ENCODE results near the gene ISYNA1.

ISYNA1 gene

DNA sequence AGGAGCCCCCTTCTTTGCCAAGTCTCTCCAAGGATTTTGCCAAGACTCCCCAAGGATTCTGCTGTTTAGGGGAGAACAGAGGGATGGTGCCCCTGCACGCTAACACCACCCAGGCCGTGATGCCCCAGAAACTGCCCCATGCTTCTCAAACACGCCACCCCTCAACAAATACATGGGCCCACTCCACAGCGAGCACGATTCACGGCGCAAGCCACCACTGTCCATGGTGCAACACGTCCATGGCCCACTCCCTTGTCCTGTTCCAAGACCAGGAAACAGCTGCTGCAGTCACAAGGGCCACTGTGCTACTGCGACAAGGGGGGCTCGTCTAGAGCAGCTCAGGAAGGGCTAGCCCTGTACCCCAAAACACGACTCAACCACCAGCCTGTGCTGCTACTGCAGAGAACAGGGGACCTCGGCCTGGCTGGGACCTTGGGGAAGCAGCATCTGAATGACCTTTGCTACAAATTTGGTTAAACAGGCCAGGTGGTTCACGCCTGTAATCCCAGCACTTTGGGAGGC is 36.5 kb upstream of the ISYNA1 start:
- H3K36me3 Mint-ChIP-seq (ENCODE audit: low read depth), result peaks cover 9% of the 10 kb centered on the region
- no peaks in the 10 kb centered on the region for H3K27me3 Mint-ChIP-seq
- H3K27ac Mint-ChIP-seq, result peak overlapping the region; percentile 69
- DNase-seq (no peak), ATAC-seq (no peak)
- H3K4me3 Mint-ChIP-seq, result no peak overlapping the region
- H3K4me1 Mint-ChIP-seq, result peaks cover 49% of the 10 kb centered on the region
- H3K9me3 Mint-ChIP-seq, result no peaks in the 10 kb centered on the region

- Mint-ChIP-seq H3K4me1 (peaks cover 43% of the 10 kb centered on the region), H3K27me3 (no peaks in the 10 kb centered on the region), H3K4me3 (no peak overlapping the region), H3K9me3 (no peaks in the 10 kb centered on the region), H3K27ac (peak overlapping the region; percentile 27), H3K36me3 (ENCODE audit: low read depth) (peaks cover 7% of the 10 kb centered on the region)
- ATAC-seq, result no peak
- no peak for DNase-seq
Observed at GRCh38 chr19:18473706-18474087, 35.8 kb upstream of the ISYNA1 start.

DNA sequence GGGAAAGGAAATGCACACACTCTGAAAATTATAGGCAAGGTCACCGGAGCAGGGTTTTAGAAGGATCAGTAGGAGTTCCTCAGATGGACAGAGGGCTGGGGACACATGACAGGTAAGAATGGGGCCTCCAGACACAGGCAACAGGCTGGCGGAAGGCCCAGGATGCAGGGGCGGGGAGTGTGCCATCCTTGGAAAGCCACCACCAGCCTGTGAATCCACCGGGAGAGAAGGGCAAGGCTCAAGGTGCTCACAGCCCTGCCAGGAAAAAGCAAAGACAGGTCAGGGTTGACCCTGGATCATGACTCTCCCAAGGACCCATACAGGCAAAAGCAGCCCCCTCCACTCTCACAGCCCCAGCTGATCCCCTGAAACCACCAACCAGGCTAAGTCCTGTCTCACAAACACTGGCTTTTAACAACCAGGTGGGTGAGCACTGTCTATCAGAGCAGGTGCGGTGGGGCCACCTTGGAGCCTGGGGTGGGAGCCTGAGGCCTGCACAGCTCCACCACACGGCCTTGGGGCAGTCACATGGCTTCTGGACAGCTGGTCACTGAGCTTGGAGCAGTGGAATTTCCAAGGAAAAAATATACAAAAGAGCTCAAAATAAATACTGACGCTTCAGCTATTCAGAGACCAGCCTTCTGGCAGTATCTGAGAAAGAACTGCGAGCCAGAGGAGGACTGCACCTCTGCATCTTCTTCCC is 35.2 kb upstream of the ISYNA1 start:
- Mint-ChIP-seq H3K4me1 (peaks cover 39% of the 10 kb centered on the region), H3K9me3 (no peaks in the 10 kb centered on the region), H3K4me3 (no peak overlapping the region), H3K36me3 (ENCODE audit: low read depth) (peaks cover 7% of the 10 kb centered on the region), H3K27me3 (no peaks in the 10 kb centered on the region), H3K27ac (no peak overlapping the region)
- DNase-seq (no peak), ATAC-seq (no peak)

- Mint-ChIP-seq H3K4me3 (no peak overlapping the region), H3K9me3 (no peaks in the 10 kb centered on the region), H3K36me3 (ENCODE audit: low read depth) (peaks cover 1% of the 10 kb centered on the region), H3K4me1 (peaks cover 23% of the 10 kb centered on the region), H3K27me3 (no peaks in the 10 kb centered on the region), H3K27ac (no peak overlapping the region)
- DNase-seq (no peak), ATAC-seq (no peak)
Observed at GRCh38 chr19:18470787-18471186, 32.9 kb upstream of the ISYNA1 start.

DNA sequence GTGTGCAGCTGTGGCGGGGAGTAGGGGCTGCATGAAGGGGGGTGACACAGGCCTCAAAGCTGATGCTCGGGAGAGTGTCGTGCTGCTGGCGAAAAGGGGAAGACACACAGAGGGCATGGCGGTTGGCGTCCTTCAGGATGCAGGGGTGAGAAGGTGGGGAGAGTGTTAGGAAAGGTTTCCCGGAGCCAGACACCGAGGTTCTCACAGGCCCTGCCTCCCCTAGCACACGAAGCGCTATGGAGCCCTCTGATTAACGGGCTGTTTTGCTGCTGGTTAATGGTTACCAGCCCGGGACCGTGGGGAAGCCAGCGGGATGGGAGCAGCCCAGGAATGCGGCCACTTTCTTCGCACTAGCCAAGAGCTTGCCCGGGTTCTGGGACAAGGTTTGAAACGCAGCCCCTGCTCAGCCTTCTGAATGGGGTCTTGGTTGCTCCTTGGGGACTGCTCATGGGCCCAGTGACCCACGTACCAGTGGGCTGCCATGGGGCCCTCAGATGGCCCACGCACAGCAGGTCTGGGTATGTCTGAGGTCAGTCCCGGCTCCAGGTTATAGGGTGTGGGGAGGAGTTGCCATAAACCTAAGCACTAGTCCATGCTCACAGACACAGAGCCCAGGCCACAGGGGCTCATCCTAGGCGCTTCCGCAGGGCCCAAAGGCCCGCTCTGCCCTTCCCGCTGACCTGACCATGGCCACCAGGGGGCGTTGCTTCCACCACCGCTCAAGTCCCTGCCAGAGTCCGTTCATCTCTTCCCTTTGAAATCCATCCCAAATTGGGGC is 31.3 kb upstream of the ISYNA1 start:
- H3K4me3 Mint-ChIP-seq, result no peak overlapping the region
- peak; percentile 22 for ATAC-seq
- no peaks in the 10 kb centered on the region for H3K9me3 Mint-ChIP-seq
- H3K36me3 Mint-ChIP-seq (ENCODE audit: low read depth), result peaks cover 2% of the 10 kb centered on the region
- peak; percentile 75 for DNase-seq
- H3K27ac Mint-ChIP-seq, result no peak overlapping the region
- H3K4me1 Mint-ChIP-seq, result peaks cover 9% of the 10 kb centered on the region
- H3K27me3 Mint-ChIP-seq, result no peaks in the 10 kb centered on the region

- DNase-seq (no peak), ATAC-seq (no peak)
- Mint-ChIP-seq H3K27ac (peak overlapping the region; percentile 41), H3K4me3 (no peak overlapping the region), H3K36me3 (ENCODE audit: low read depth) (peaks cover 4% of the 10 kb centered on the region), H3K9me3 (no peaks in the 10 kb centered on the region), H3K4me1 (peaks cover 9% of the 10 kb centered on the region), H3K27me3 (no peaks in the 10 kb centered on the region)
Observed at GRCh38 chr19:18468517-18468916, 30.6 kb upstream of the ISYNA1 start.

GRCh38 chr19:18467978-18468377 is 30.0 kb upstream of the ISYNA1 start:
- Mint-ChIP-seq H3K36me3 (ENCODE audit: low read depth) (peaks cover 5% of the 10 kb centered on the region), H3K27me3 (no peaks in the 10 kb centered on the region), H3K27ac (peak overlapping the region; percentile 41), H3K4me3 (no peak overlapping the region), H3K9me3 (no peaks in the 10 kb centered on the region), H3K4me1 (peaks cover 9% of the 10 kb centered on the region)
- ATAC-seq (no peak), DNase-seq (no peak)

- DNase-seq, result no peak
- peaks cover 10% of the 10 kb centered on the region for H3K36me3 Mint-ChIP-seq (ENCODE audit: low read depth)
Observed at GRCh38 chr19:18466354-18466753, 28.4 kb upstream of the ISYNA1 start.

GRCh38 chr19:18465964-18466339 is 28.0 kb upstream of the ISYNA1 start:
- Mint-ChIP-seq H3K4me1 (peaks cover 11% of the 10 kb centered on the region), H3K27me3 (no peaks in the 10 kb centered on the region), H3K9me3 (no peaks in the 10 kb centered on the region), H3K27ac (no peak overlapping the region), H3K36me3 (ENCODE audit: low read depth) (peaks cover 10% of the 10 kb centered on the region), H3K4me3 (no peak overlapping the region)
- DNase-seq (no peak), ATAC-seq (no peak)

More at GRCh38 chr19:18466354-18466753, 28.4 kb upstream of the ISYNA1 start:
- H3K27me3 Mint-ChIP-seq, result no peaks in the 10 kb centered on the region
- H3K27ac Mint-ChIP-seq, result peak overlapping the region; percentile 18
- peaks cover 11% of the 10 kb centered on the region for H3K4me1 Mint-ChIP-seq
- ATAC-seq, result no peak
- H3K9me3 Mint-ChIP-seq, result no peaks in the 10 kb centered on the region
- no peak overlapping the region for H3K4me3 Mint-ChIP-seq

GRCh38 chr19:18465214-18465963 is 27.5 kb upstream of the ISYNA1 start:
- Mint-ChIP-seq H3K4me1 (peaks cover 11% of the 10 kb centered on the region), H3K36me3 (ENCODE audit: low read depth) (peaks cover 10% of the 10 kb centered on the region), H3K27ac (no peak overlapping the region), H3K27me3 (no peaks in the 10 kb centered on the region), H3K9me3 (no peaks in the 10 kb centered on the region), H3K4me3 (no peak overlapping the region)
- no peak for DNase-seq
- ATAC-seq, result no peak

- H3K36me3 Mint-ChIP-seq (ENCODE audit: low read depth), result peaks cover 10% of the 10 kb centered on the region
- H3K9me3 Mint-ChIP-seq, result no peaks in the 10 kb centered on the region
- H3K4me1 Mint-ChIP-seq, result peaks cover 11% of the 10 kb centered on the region
- DNase-seq (no peak), ATAC-seq (no peak)
- no peak overlapping the region for H3K27ac Mint-ChIP-seq
- no peak overlapping the region for H3K4me3 Mint-ChIP-seq
- H3K27me3 Mint-ChIP-seq, result no peaks in the 10 kb centered on the region
Observed at GRCh38 chr19:18464646-18465045, 26.7 kb upstream of the ISYNA1 start.

DNA sequence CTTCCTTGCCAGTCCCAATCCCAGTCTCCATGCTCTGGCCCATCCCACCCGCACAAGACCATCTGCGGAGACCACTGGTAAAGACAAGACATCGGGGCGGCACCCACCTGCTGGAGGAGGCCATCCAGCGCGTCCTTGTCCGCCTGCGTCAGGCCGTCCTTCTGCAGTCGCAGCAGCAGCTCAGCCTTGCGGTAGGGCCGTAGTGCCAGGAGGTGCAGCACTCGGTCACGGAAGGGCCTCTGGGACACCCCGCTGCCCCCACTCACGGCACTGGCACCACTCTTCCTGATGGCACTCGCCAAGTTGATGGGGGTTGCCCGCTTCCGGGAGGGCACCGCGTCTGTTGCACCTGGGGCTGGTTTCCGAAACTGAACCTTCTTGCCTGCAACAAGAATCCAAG is 23.5 kb upstream of the ISYNA1 start:
- H3K4me1 Mint-ChIP-seq, result peaks cover 4% of the 10 kb centered on the region
- DNase-seq, result no peak
- no peak overlapping the region for H3K27ac Mint-ChIP-seq
- ATAC-seq, result no peak
- no peaks in the 10 kb centered on the region for H3K9me3 Mint-ChIP-seq
- peaks cover 10% of the 10 kb centered on the region for H3K36me3 Mint-ChIP-seq (ENCODE audit: low read depth)
- H3K27me3 Mint-ChIP-seq, result no peaks in the 10 kb centered on the region
- H3K4me3 Mint-ChIP-seq, result no peak overlapping the region

- H3K4me3 Mint-ChIP-seq, result no peak overlapping the region
- H3K4me1 Mint-ChIP-seq, result peaks cover 4% of the 10 kb centered on the region
- no peak overlapping the region for H3K27ac Mint-ChIP-seq
- H3K9me3 Mint-ChIP-seq, result no peaks in the 10 kb centered on the region
- no peaks in the 10 kb centered on the region for H3K27me3 Mint-ChIP-seq
- peaks cover 14% of the 10 kb centered on the region for H3K36me3 Mint-ChIP-seq (ENCODE audit: low read depth)
- ATAC-seq, result no peak
- DNase-seq, result no peak
Observed at GRCh38 chr19:18460900-18461299, 23.0 kb upstream of the ISYNA1 start.

- H3K4me3 Mint-ChIP-seq, result no peak overlapping the region
- H3K9me3 Mint-ChIP-seq, result no peaks in the 10 kb centered on the region
- no peak overlapping the region for H3K27ac Mint-ChIP-seq
- no peak for ATAC-seq
- peaks cover 11% of the 10 kb centered on the region for H3K36me3 Mint-ChIP-seq (ENCODE audit: low read depth)
- H3K4me1 Mint-ChIP-seq, result peaks cover 3% of the 10 kb centered on the region
- DNase-seq, result no peak
- H3K27me3 Mint-ChIP-seq, result no peaks in the 10 kb centered on the region
Observed at GRCh38 chr19:18457483-18458331, 19.8 kb upstream of the ISYNA1 start.

Data from activated naive CD8-positive, alpha-beta T cell treated with anti-CD3 and anti-CD28 coated beads, Interleukin-2, amount 50 U/mL, for 24 hours (primary cell).